Left renal pelvis (tissue), 4 donors: ENCODE measurements around the gene NOXO1. TPM values are rescaled to one million over a fixed set of nuclear protein-coding genes. Genes with fewer than 3 reads are reported as not detected.

Experiments
- DNase-seq, 4 donors: peaks; one replicate each; pipeline ENCODE4 v3.0.0-alpha.2; 2013; ENCODE audit warnings: low read depth in 4 of 4, low spot score in 3 of 4
- polyA plus RNA-seq, 4 donors: library from polyadenylated mRNA; unstranded; fragments of 120-200 nt; gene quantifications; one replicate each; pipeline ENCODE4 v1.2.1, GENCODE V29; 2013; ENCODE audit not compliant: insufficient read length in 4 of 4

The NOXO1 gene
- polyA plus RNA-seq, 4 donors: 0.45 to 3.0 (median 0.78) TPM

GRCh38 chr16:1998360-1998835, 17.1 kb upstream of the NOXO1 start:
- no peak for DNase-seq

GRCh38 chr16:1997494-1998359, 16.5 kb upstream of the NOXO1 start:
- no peak for DNase-seq

- DNase-seq: no peak
These were observed 12.5 kb upstream of the NOXO1 start for GRCh38 chr16:1993731-1994131.

GRCh38 chr16:1992704-1993317, 11.5 kb upstream of the NOXO1 start:
- no peak for DNase-seq

- peak in 3 of 4 donors; percentile 74 to 83 (median 74) for DNase-seq
These were observed 10.9 kb upstream of the NOXO1 start for GRCh38 chr16:1991948-1992703.

GRCh38 chr16:1991588-1991947, 10.3 kb upstream of the NOXO1 start:
- DNase-seq: no peak

GRCh38 chr16:1991135-1991551, 9.9 kb upstream of the NOXO1 start:
- DNase-seq: no peak

- no peak for DNase-seq
These were observed 9.3 kb upstream of the NOXO1 start for GRCh38 chr16:1990351-1991134.

- no peak for DNase-seq
These were observed 8.8 kb upstream of the NOXO1 start for GRCh38 chr16:1990101-1990350.

- DNase-seq: no peak
These were observed 8.2 kb upstream of the NOXO1 start, which contains the start of gene SYNGR3 for GRCh38 chr16:1989209-1990100. Gene SYNGR3, plus strand, starts transcription at chr16:1989970. Its CDS starts 133 bp downstream, at chr16:1990103.

- DNase-seq: no peak
These were observed 5.9 kb upstream of the NOXO1 start for GRCh38 chr16:1987198-1987597.

- DNase-seq: no peak
These were observed 4.3 kb upstream of the NOXO1 start for GRCh38 chr16:1985466-1986150.

- DNase-seq: no peak
These were observed 3.3 kb upstream of the NOXO1 start for GRCh38 chr16:1984347-1985225.

- DNase-seq: peak; percentile 64 to 84 (median 84)
These were observed 2.5 kb upstream of the NOXO1 start, which contains the start of gene GFER for GRCh38 chr16:1983544-1984346. Gene GFER, plus strand, starts transcription at chr16:1984193. Its CDS starts 26 bp downstream, at chr16:1984219.

- no peak for DNase-seq
These were observed 1.8 kb upstream of the NOXO1 start for GRCh38 chr16:1982991-1983543.

GRCh38 chr16:1982013-1982433, 754 bp upstream of the NOXO1 start:
- DNase-seq: no peak

GRCh38 chr16:1980770-1981087, 540 bp downstream of the NOXO1 start:
- DNase-seq: no peak
